Thymus (tissue), 11 donors: ENCODE data around the gene ENTPD6. TPM values are rescaled to one million over a fixed set of nuclear protein-coding genes. Genes with fewer than 3 reads are reported as not detected.

ENCODE experiments used
- DNase-seq, 9 donors: peaks; one replicate each; pipeline ENCODE4 v3.0.0-alpha.2; 2013; ENCODE audit warnings: low spot score in 9 of 9, low read depth in 6 of 9, missing footprints in 1 of 9
- H3K27ac ChIP-seq, 2 donors: one replicate each; pipeline ENCODE4 v1.5.1; 2013; ENCODE audit warnings: control low read depth in 1 of 2, low read depth in 1 of 2, low read length in 1 of 2, mild to moderate bottlenecking in 1 of 2, moderate library complexity in 1 of 2
- H3K27me3 ChIP-seq, 2 donors: one replicate each; pipeline ENCODE4 v1.5.1; 2013; ENCODE audit warnings: low read length in 1 of 2; ENCODE audit not compliant: control insufficient read depth in 2 of 2, insufficient read depth in 1 of 2
- H3K36me3 ChIP-seq, 2 donors: one replicate each; pipeline ENCODE4 v1.5.1; 2013; ENCODE audit warnings: low read length in 1 of 2, mild to moderate bottlenecking in 1 of 2, moderate library complexity in 1 of 2; ENCODE audit not compliant: control insufficient read depth in 2 of 2, insufficient read depth in 2 of 2
- H3K4me1 ChIP-seq, 2 donors: one replicate each; pipeline ENCODE4 v1.5.1; 2013; ENCODE audit warnings: low read length in 2 of 2; ENCODE audit not compliant: control insufficient read depth in 2 of 2, insufficient read depth in 2 of 2
- H3K4me3 ChIP-seq, 2 donors: one replicate each; pipeline ENCODE4 v1.5.1; 2013; ENCODE audit warnings: low read length in 2 of 2, control low read depth in 1 of 2, mild to moderate bottlenecking in 1 of 2
- H3K9me3 ChIP-seq, 2 donors: one replicate each; pipeline ENCODE4 v1.5.1; 2013; ENCODE audit warnings: low read length in 1 of 2, mild to moderate bottlenecking in 1 of 2; ENCODE audit not compliant: control insufficient read depth in 2 of 2, insufficient read depth in 1 of 2
- WGBS: extraction: QIAGEN DNeasy Blood & Tissue Kit; methylation state at CpG from one replicate; pipeline ENCODE4 v1.1.7; 2013; 5-methylcytosine and 5-hydroxymethylcytosine counted together
- polyA plus RNA-seq: library from polyadenylated mRNA; stranded (reverse); fragments of 200-250 nt; gene quantifications from one replicate; pipeline ENCODE4 v1.2.3, GENCODE V29; 2013
- total RNA-seq: library from RNA; stranded (reverse); fragments of 120-200 nt; gene quantifications from one replicate; pipeline ENCODE4 v1.2.4, GENCODE V29; 2013
- donor health status: healthy.

Gene ENTPD6
- total and polyA plus RNA-seq, 2 donors = 29.2 to 71.0 TPM

DNA sequence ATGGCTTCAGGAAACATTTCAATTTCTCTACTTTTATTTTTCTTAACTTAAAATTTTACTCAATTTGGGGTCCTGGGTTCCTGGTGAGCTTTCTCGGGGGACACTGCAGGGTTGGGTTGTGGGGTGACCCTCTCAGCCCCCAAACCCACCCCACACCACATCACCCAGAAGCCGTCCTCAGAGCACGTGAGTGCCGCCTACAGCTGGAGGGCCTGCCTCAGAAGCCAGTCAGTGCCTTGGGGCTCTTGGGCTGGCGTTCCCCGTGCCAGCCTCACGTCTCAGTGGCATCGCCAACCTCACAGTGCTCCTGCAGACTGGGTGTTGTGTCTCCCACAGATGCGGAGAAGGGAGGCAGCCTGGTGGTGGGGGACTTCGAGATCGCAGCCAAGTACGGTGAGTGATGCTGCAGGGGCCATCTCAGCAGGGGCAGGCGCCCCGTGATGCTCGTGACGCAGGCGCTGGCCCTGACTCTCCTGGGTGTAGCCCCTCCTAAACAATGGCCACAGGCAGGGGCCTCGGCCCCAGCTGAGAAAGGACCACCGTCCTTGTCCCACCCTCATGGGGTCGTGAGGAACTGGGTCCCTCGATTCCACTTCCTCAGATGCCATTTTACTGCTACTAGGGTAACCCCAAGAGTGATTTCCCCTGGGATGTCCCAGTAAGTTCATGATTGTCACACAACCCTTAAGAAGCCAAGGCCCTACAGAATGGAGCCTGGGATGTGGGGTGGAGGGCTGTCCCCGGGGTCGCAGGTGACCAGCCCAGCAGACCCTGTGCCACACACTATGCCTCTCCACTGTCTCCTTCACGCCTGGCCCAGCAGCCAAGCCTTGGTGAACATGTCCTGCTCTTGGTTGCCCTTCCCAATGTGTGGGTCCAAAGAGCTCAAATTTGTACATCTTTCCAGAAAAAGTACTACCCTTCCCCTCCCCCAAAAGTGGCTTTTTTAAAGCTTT lies 28.5 kb downstream of the ENTPD6 start:
- H3K4me3 ChIP-seq = no peak overlapping the region
- peaks cover 12 to 76% of the 10 kb centered on the region in 2 donors for H3K36me3 ChIP-seq
- no peaks in the 10 kb centered on the region for H3K27me3 ChIP-seq
- H3K4me1 ChIP-seq = peaks cover 0 to 9% of the 10 kb centered on the region in 2 donors
- H3K27ac ChIP-seq = no peak overlapping the region
- no peak for DNase-seq
- peaks cover 0 to 6% of the 10 kb centered on the region in 2 donors for H3K9me3 ChIP-seq
- 98% methylated on average over 24 of the region's 24 CpGs for WGBS

DNA sequence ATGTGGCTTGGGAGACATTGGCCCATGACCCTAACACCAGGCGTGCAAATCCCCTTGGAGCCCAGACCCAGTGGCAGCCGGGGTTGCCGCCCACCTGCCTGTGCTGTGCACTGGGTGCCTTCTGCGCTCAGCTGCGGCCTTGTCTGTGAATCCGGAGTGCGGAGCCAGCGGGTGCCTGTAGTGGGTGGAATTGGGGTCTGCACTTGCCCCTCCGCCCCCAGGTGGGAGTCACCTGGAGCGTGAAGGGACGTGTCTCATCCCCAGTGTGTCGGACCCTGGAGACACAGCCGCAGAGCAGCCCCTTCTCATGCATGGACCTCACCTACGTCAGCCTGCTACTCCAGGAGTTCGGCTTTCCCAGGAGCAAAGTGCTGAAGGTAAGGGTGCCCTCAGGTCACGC lies 29.4 kb downstream of the ENTPD6 start:
- over 99% methylated on average over 16 of the region's 16 CpGs for WGBS
- peaks cover 0 to 9% of the 10 kb centered on the region in 2 donors for H3K4me1 ChIP-seq
- no peaks in the 10 kb centered on the region for H3K27me3 ChIP-seq
- H3K9me3 ChIP-seq = peaks cover 0 to 4% of the 10 kb centered on the region in 2 donors
- H3K27ac ChIP-seq = no peak overlapping the region
- no peak overlapping the region for H3K4me3 ChIP-seq
- peaks cover 12 to 74% of the 10 kb centered on the region in 2 donors for H3K36me3 ChIP-seq
- DNase-seq = no peak

DNA sequence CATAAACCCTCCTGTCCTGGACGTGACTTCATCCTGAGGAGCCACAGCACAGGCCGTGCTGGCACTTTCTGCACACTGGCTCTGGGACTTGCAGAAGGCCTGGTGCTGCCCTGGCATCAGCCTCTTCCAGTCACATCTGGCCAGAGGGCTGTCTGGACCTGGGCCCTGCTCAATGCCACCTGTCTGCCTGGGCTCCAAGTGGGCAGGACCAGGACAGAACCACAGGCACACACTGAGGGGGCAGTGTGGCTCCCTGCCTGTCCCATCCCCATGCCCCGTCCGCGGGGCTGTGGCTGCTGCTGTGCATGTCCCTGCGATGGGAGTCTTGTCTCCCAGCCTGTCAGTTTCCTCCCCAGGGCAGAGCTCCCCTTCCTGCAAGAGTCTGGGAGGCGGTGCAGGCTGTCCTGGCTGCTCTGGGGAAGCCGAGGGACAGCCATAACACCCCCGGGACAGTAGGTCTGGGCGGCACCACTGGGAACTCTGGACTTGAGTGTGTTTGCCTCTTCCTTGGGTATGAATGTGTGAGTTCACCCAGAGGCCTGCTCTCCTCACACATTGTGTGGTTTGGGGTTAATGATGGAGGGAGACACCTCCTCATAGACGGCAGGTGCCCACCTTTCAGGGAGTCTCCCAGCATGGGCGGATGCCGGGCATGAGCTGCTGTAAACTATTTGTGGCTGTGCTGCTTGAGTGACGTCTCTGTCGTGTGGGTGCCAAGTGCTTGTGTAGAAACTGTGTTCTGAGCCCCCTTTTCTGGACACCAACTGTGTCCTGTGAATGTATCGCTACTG lies 30.3 kb downstream of the ENTPD6 start:
- H3K27me3 ChIP-seq = no peaks in the 10 kb centered on the region
- no peak overlapping the region for H3K27ac ChIP-seq
- WGBS = 97% methylated on average over 16 of the region's 16 CpGs
- no peak for DNase-seq
- peaks cover 12 to 65% of the 10 kb centered on the region in 2 donors for H3K36me3 ChIP-seq
- no peaks in the 10 kb centered on the region for H3K9me3 ChIP-seq
- H3K4me3 ChIP-seq = no peak overlapping the region
- H3K4me1 ChIP-seq = peaks cover 0 to 9% of the 10 kb centered on the region in 2 donors

DNA sequence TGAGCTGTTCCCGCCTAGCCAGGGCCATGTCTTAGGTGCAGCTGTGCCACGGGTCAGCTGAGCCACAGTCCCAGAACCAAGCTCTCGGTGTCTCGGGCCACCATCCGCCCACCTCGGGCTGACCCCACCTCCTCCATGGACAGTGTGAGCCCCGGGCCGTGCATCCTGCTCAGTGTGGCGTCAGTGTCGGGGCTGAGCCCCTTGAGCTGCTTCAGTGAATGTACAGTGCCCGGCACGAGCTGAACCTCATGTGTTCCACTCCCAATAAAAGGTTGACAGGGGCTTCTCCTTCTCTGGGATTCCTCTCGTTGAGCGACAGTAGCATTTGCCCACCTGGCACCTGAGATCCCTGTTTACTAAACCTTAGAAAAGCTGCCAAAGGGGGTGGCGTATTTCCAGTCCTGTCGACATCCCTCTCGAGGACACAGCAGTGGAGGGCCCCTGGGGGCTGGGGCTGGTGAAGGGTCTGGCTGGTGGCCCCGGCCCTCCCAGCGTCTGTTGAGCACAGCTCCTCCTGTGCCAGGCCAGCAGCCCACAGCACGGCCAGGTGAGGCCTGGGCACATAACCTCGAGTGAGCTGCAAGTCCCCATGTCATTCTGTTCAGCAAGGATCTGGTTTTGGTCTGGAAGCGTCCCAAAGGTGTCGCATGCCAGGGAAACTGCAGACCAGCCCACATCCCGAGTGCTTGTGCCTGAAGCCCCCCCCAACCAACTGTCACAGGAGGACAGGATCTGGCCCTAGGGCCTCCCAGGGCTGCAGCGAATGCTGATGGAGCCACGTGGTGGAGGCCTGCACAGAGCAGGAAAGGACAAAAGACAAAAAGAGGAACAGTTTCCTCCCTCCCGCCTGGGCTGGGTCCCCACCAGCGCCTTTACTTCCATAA lies 31.2 kb downstream of the ENTPD6 start:
- DNase-seq = no peak
- Histone ChIP-seq H3K9me3 (no peaks in the 10 kb centered on the region), H3K36me3 (peaks cover 12 to 56% of the 10 kb centered on the region in 2 donors), H3K27ac (no peak overlapping the region), H3K4me3 (no peak overlapping the region), H3K4me1 (peaks cover 0 to 9% of the 10 kb centered on the region in 2 donors), H3K27me3 (no peaks in the 10 kb centered on the region)
- 91% methylated on average over 28 of the region's 28 CpGs for WGBS

DNA sequence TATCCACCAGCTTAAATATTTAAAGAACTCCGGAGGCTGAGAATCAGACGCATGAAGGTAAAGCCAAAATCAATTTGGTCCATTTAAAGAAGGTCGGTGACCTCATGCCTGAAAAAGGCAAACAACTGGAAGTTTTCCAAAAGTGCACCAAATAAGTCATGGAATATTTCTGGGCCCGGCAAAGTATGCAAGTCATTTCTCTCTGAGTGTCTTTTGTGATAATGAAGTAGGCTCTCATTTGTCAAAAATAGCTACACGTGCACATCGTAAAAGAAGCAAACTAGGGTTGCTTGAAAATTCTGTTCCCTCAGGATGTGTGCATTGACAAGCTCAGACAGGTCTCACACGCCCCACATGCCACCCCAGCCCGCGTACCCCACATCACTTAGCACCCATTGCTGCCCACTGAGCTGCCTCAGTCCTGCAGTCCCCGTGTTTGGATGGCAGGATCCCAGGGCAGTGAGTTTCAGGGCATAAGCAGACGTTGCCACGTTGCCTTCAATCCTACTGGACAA lies 31.9 kb downstream of the ENTPD6 start:
- H3K27ac ChIP-seq = no peak overlapping the region
- peaks cover 0 to 8% of the 10 kb centered on the region in 2 donors for H3K4me1 ChIP-seq
- WGBS = 91% methylated on average over 12 of the region's 12 CpGs
- no peaks in the 10 kb centered on the region for H3K9me3 ChIP-seq
- H3K36me3 ChIP-seq = peaks cover 12 to 49% of the 10 kb centered on the region in 2 donors
- no peak overlapping the region for H3K4me3 ChIP-seq
- no peak for DNase-seq
- no peaks in the 10 kb centered on the region for H3K27me3 ChIP-seq

DNA sequence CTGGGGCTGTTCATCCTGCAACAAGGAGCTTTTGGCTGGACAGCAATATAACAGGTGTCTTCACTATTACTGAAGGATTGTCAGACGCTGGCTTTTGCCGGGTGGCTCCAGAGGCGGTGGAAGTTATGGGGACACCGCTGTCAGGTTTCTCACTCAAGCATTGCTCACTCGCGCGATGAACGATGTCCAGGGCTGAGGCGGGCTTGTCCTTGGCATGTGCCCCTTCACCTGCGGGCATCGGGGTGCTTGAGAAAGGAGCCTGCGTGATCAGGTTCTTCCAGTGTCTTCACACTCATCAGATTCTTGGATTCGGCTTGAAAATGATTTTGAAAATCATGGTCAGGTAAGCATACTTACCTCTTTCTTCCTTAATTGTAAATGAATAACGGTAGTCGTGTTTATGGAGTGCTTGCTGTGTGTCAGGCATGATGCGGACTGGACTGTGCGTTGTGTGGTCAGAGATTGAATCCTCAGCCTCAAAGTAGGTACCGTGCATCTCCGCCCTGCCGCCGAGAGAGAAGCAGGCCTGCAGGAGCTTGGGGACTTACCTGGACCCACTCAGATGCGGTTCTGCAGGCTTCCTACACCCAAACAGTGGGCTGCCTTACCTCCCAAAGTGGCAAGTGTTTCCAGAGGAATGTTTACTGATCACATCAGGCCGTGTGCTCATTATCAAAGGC lies 34.1 kb downstream of the ENTPD6 start:
- Histone ChIP-seq H3K4me1 (no peaks in the 10 kb centered on the region), H3K27ac (no peak overlapping the region), H3K9me3 (no peaks in the 10 kb centered on the region), H3K36me3 (peaks cover 6 to 33% of the 10 kb centered on the region in 2 donors), H3K27me3 (peaks cover 0 to 4% of the 10 kb centered on the region in 2 donors), H3K4me3 (no peak overlapping the region)
- WGBS = 98% methylated on average over 23 of the region's 23 CpGs
- DNase-seq = no peak

DNA sequence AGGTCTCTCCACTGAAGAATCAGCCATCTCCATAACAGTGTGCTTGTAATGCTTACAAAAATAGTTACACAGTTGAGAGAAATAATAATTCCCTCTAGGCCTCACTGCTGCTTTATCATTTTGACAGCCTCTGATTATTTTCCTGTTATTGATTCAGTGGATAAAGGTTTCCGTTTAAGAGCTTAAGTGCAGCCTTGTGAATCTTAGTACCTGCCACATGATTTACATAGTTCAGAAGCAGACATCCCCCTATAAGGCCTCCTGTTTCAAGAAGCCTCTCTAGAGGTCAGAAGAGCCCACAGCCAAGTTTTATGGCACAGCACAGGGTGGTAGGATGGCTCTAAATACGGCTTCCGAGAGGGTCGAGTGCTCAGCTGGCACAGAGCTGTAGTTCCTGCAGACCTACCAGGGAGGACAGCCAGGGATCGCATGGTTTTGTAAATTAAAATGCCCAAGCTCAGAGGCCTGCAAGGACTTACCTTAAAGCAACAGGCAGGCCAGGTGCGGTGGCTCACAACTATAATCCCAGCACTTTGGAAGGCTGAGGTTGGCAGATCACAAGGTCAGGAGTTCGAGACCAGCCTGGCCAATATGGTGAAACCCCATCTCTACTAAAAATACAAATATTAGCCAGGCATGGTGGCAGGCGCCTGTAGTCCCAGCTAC lies 34.8 kb downstream of the ENTPD6 start:
- Histone ChIP-seq H3K4me1 (no peaks in the 10 kb centered on the region), H3K4me3 (no peak overlapping the region), H3K27me3 (peaks cover 0 to 4% of the 10 kb centered on the region in 2 donors), H3K36me3 (peaks cover 6 to 26% of the 10 kb centered on the region in 2 donors), H3K9me3 (no peaks in the 10 kb centered on the region), H3K27ac (no peak overlapping the region)
- 93% methylated on average over 8 of the region's 8 CpGs for WGBS
- DNase-seq = no peak
